Hematopoietic multipotent progenitor cell (in vitro differentiated cells): ENCODE data around the gene ROBO1. TPM values are rescaled to one million over a fixed set of nuclear protein-coding genes. Genes with fewer than 3 reads are reported as not detected.

Source experiments
- DNase-seq, 3 donors: peaks; one replicate each; pipeline ENCODE4 v3.0.0-alpha.2; 2011 to 2015; ENCODE audit warnings: low read depth in 2 of 3, low spot score in 2 of 3
- small RNA-seq: library from RNA; depleted of rRNA; stranded (forward); fragments of <200 nt; gene quantifications from one replicate; pipeline ENCODE3, GENCODE V24; 2012
- total RNA-seq: library from RNA; depleted of rRNA; stranded (reverse); fragments of >200 nt; gene quantifications from one replicate; pipeline ENCODE4 v1.2.3, GENCODE V29; 2012

The ROBO1 gene
- total RNA-seq, 1 donor = 3.2 TPM

GRCh38 chr3:78621061-78621716 lies 1146.6 kb downstream of the ROBO1 start:
- DNase-seq = no peak

GRCh38 chr3:78614486-78614885 lies 1153.3 kb downstream of the ROBO1 start:
- DNase-seq = no peak

GRCh38 chr3:78613421-78613879 lies 1154.3 kb downstream of the ROBO1 start:
- DNase-seq = no peak

- no peak for DNase-seq
Observed at GRCh38 chr3:78611278-78611677, 1156.5 kb downstream of the ROBO1 start.

DNA sequence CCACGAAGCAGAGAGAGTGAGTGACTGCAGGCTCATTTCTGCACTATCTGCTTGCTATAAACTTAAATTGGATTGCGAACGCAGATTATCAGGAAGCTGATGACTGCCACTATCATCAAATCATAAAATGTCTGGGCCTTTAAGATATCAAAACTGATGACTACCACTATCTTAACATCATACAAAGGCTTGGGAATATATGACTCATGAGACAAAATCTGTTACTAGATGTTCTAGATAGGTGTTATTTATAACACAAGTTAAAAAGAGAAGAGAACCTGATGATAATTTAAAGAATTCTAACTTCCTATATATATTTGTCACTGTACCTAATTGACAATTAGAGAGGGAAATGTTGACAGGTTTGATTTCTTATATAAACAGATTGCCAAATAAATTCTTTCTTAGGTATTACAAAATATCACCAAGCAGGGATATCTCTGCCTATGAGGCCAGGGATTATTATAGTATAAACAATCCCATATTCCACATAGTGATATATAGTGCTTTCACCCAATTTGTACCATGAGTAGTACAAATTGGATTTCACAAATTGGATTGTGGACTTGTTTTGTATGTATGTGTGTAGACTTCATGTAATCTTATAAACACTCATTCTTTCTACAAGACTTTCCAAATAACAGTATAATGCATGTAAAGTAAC lies 1157.2 kb downstream of the ROBO1 start:
- no peak for DNase-seq

DNA sequence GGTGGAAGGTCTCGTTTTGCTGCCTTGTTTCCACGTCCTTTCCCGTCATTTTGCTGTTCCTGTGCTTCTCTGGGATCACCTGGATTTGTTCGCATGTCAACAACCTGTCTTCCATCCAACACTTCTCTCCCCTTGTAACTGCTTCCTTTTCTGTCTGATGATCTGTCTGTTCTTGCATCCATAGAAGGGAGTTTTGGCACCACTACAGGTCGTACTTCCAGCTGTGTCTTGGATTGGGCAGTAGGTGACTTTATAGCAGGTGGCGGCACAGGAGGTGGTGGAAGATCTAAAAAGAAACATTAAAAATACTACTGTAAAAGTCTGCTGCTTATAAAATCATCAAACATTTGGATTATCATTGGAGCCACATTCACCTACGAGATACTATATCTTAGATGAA lies 1161.0 kb downstream of the ROBO1 start:
- no peak for DNase-seq

GRCh38 chr3:78605178-78605577 lies 1162.6 kb downstream of the ROBO1 start:
- no peak for DNase-seq

DNA sequence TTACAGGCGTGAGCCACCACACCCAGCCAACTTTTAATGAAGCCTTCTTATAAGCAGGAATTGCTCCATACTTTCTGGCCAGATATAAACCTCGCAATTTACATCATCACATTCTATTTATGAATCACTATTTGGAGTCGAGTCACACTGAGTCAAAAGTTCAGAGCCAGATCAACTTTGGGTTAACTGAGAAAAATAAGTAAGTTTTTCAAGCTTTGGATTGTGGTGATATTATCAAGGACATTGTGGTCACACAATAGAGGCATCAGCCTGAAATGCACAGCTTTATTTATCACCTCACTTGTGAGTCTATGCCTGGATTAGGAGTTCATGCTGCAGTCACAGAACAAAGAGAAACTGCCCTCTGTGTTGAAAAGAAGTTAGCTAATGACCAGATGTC lies 1163.5 kb downstream of the ROBO1 start:
- no peak for DNase-seq

- no peak for DNase-seq
Observed at GRCh38 chr3:78601249-78601648, 1166.5 kb downstream of the ROBO1 start.

GRCh38 chr3:78589778-78590177 lies 1178.0 kb downstream of the ROBO1 start:
- no peak for DNase-seq

DNA sequence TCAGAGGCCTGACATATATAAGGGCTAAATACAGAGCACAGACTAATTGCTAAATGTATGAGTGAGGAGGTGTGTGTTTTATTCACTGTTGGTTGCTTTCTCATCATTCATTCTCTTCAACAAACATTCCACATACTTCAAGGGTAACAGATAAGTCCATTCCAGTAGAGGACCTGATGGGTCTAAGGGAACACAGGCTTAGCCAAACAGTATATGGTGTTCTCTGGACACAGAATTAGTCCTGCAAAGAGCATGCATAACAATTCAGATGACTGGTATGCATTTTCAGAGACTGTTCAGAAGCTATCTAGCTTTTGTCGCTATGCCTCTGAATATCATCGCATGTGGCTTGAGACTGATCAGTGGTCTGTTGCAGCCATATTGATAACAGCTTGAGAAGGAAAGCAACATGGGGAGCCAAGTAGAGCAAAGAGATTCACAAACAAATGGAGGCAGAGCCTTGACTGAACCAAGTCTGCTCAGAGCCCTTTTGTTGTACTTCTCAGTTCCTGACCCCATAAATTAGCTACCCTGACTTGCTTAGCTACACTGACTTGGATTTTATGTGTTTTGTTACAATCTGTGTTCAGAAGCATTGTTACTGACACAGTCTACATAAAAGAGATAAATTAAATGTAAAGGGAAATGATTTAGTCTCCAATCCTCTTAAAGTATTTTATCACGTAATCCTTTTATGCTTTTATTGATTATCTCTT lies 1178.7 kb downstream of the ROBO1 start:
- no peak for DNase-seq

DNA sequence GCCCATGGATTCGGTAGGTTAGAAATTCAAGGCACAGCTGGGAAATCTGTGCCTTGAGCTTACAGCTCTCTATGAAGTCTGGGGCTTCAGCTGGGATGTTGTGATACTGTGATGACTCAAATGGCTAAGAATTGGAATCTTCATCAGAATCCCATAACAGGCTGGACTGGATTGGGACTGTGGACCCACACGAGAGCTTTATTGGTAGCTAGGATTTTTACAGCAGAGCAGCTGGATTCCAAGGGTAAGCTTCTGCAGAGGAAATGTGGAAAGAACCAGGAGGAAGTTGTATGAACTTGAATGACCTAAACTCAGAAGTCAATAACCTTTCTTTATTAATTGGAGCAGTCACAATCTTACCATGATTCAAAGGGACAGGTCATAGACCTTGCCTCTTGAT lies 1187.1 kb downstream of the ROBO1 start:
- no peak for DNase-seq

DNA sequence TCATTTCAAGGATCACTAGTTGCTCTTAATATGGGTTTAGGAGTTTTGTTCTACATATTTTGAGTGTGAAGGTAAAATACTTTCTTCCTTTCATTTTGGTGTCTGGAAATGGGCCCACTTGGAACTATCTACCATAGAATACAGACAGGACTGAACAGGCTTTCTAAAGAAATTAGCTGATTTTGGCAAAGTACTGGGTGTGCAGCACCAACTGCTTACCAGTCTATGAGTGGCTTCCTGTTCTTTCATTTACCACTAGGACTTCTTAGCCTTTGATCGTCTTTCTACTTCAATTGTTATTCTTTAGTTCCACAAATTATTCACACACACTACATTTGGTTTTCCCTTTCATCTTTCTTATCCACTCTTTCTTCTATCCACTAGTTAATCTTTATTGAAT lies 1196.3 kb downstream of the ROBO1 start:
- no peak for DNase-seq

- no peak for DNase-seq
Observed at GRCh38 chr3:78570496-78570895, 1197.3 kb downstream of the ROBO1 start.

GRCh38 chr3:78569804-78570203 lies 1198.0 kb downstream of the ROBO1 start:
- DNase-seq = no peak

DNA sequence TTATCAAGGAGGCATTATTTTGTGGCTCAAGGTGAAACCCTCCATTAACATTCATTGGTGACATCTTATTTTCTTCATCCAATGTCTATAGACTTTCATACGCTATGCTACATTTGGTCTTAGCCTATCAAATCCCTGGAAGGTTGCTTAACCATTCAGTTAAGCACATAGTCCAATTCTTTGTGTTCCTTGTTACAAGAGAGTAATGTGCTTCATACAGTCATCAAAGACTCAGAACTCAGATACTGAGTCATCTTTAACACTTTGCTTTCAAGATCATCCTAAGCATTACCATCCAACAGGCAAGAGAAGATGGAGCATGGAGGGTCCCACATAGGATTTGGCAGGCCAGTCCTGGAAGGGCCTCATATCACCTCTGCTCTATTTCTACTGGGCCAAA lies 1202.1 kb downstream of the ROBO1 start:
- no peak for DNase-seq

DNA sequence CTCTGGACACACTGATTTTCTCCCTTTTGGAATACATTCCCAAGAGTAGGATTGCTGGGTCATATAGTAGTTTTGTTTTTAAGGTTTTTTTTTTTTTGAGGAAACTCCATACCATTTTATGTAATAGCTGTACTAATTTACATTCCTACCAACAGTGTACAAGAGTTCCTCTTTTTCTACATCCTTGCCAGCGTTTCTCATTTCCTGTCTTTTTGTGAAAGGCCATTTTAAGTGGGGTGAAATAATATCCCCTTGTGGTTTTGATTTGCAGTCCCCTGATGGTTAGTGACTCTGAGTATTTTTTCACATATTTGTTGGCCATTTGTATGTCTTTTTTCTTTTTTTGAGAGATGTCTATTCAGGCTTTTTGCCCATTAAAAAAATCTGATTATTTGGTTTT lies 1205.5 kb downstream of the ROBO1 start:
- peak in 2 of 3 donors; percentile 53 to 87 for DNase-seq

Small RNA genes lying within 50 kb of the gene (small RNA-seq; reads per million reads assigned to genes)
- not detected for gene MIR3923
- not detected for gene RN7SL751P
